HepG2 (cell line): ENCODE results near the gene LGALS3. TPM values are rescaled to one million over a fixed set of nuclear protein-coding genes. Genes with fewer than 3 reads are reported as not detected.

ENCODE experiments used
- CEBPG ChIP-seq: IDR thresholded peaks from 2 replicates; pipeline ENCODE4 v1.6.1; 2016
- DPF2 ChIP-seq: sonication (generic); formaldehyde crosslinking; IDR thresholded peaks from 2 replicates; pipeline ENCODE4 v1.4.0; 2020; ENCODE audit warnings: mild to moderate bottlenecking, low read depth, missing genetic modification reagents, borderline replicate concordance
- EZH2 ChIP-seq: conservative IDR thresholded peaks from 2 replicates; pipeline ENCODE4 v1.6.1; 2012; ENCODE audit warnings: mild to moderate bottlenecking, low read depth, low read length, moderate library complexity
- FOSL2 ChIP-seq: sonication (generic); formaldehyde crosslinking; IDR thresholded peaks from 2 replicates; pipeline ENCODE4 v1.4.0; 2020; ENCODE audit warnings: missing genetic modification reagents
- HCFC1 ChIP-seq: fragments of 150-350 bp; IDR thresholded peaks from 2 replicates; pipeline ENCODE4 v1.6.1; 2014; ENCODE audit warnings: low read depth, low read length
- HOXA3 ChIP-seq: sonication (generic); formaldehyde crosslinking; IDR thresholded peaks from 2 replicates; pipeline ENCODE4 v1.5.0; 2020; ENCODE audit warnings: missing genetic modification reagents
- KDM4B ChIP-seq: sonication (generic); formaldehyde crosslinking; IDR thresholded peaks from 2 replicates; pipeline ENCODE4 v1.4.0; 2020; ENCODE audit warnings: missing genetic modification reagents
- PAX8 ChIP-seq: sonication (generic); formaldehyde crosslinking; IDR thresholded peaks from 2 replicates; pipeline ENCODE4 v1.8.0; 2022; ENCODE audit warnings: mild to moderate bottlenecking, missing genetic modification reagents, borderline replicate concordance
- PRPF4 ChIP-seq: fragments of 200-400 bp; formaldehyde crosslinking; IDR thresholded peaks from 2 replicates; pipeline ENCODE4 v1.6.1; 2016; ENCODE audit warnings: low read length, low read depth; ENCODE audit not compliant: poor library complexity, severe bottlenecking
- SAFB2 ChIP-seq: sonication (generic); formaldehyde crosslinking; IDR thresholded peaks from 2 replicates; pipeline ENCODE4 v1.5.1; 2020; ENCODE audit warnings: missing genetic modification reagents, low read depth, mild to moderate bottlenecking, borderline replicate concordance
- SOX6 ChIP-seq, 2 experiments: fragments of 450-650 bp in 1 of 2; sonication (generic) in 1 of 2; formaldehyde crosslinking in 1 of 2; IDR thresholded peaks; 2 replicates each; pipeline versions ENCODE4 v1.4.0 to v1.6.1; 2017 to 2020; ENCODE audit warnings: antibody characterized with exemption in 1 of 2, mild to moderate bottlenecking in 1 of 2, missing genetic modification reagents in 1 of 2
- ZBTB42 ChIP-seq: sonication (generic); formaldehyde crosslinking; IDR thresholded peaks from 2 replicates; pipeline ENCODE4 v1.5.0; 2020; ENCODE audit warnings: mild to moderate bottlenecking, missing genetic modification reagents
- ZMYM3 ChIP-seq: sonication (generic); formaldehyde crosslinking; IDR thresholded peaks from 2 replicates; pipeline ENCODE4 v1.5.1; 2020; ENCODE audit warnings: mild to moderate bottlenecking, missing genetic modification reagents
- ZNF230 ChIP-seq: sonication (generic); formaldehyde crosslinking; IDR thresholded peaks from 2 replicates; pipeline ENCODE4 v1.4.0; 2020; ENCODE audit warnings: mild to moderate bottlenecking, missing genetic modification reagents
- ZNF24 ChIP-seq: fragments of 450-650 bp; IDR thresholded peaks from 2 replicates; pipeline ENCODE4 v1.6.1; 2017; ENCODE audit warnings: antibody characterized with exemption, mild to moderate bottlenecking
- ZNF547 ChIP-seq: sonication (generic); formaldehyde crosslinking; IDR thresholded peaks from 2 replicates; pipeline ENCODE4 v1.5.1; 2020; ENCODE audit warnings: mild to moderate bottlenecking, missing genetic modification reagents
- ZNF598 ChIP-seq: sonication (generic); formaldehyde crosslinking; IDR thresholded peaks from 2 replicates; pipeline ENCODE4 v1.5.1; 2020; ENCODE audit warnings: mild to moderate bottlenecking, missing genetic modification reagents, borderline replicate concordance
- ZNF629 ChIP-seq: sonication (generic); formaldehyde crosslinking; conservative IDR thresholded peaks from 2 replicates; pipeline ENCODE4 v1.5.0; 2020; ENCODE audit warnings: missing genetic modification reagents
- ZSCAN21 ChIP-seq: sonication (generic); formaldehyde crosslinking; IDR thresholded peaks from 2 replicates; pipeline ENCODE4 v1.8.0; 2022; ENCODE audit warnings: mild to moderate bottlenecking, missing genetic modification reagents, moderate library complexity, borderline replicate concordance
- ZSCAN22 ChIP-seq: sonication (generic); formaldehyde crosslinking; IDR thresholded peaks from 2 replicates; pipeline ENCODE4 v1.4.0; 2020; ENCODE audit warnings: mild to moderate bottlenecking, missing genetic modification reagents
- ZSCAN30 ChIP-seq: sonication (generic); formaldehyde crosslinking; IDR thresholded peaks from 2 replicates; pipeline ENCODE4 v1.5.0; 2020; ENCODE audit warnings: mild to moderate bottlenecking, missing genetic modification reagents
- polyA plus RNA-seq, 8 experiments: library from polyadenylated mRNA; depleted of rRNA in 3 of 8; stranded (reverse) in 7 of 8; unstranded in 1 of 8; fragments of >200 nt; fragmentation: Illumina TruSeq in 4 of 8; extraction: Trizol in 4 of 8; gene quantifications; 2 replicates each; pipeline versions ENCODE4 v1.2.1 to v1.2.3, GENCODE V29; 2011 to 2016; ENCODE audit warnings: low read depth in 4 of 8, missing spikeins in 1 of 8, mixed read lengths in 1 of 8; ENCODE audit not compliant: insufficient read depth in 1 of 8
- total RNA-seq, 5 experiments: library from RNA; depleted of rRNA; stranded (reverse); fragments of >200 nt; fragmentation: Illumina TruSeq; extraction: Trizol; gene quantifications; 2 replicates each; pipeline ENCODE4 v1.2.3, GENCODE V29; 2016; ENCODE audit warnings: low read depth in 1 of 5
- TF ChIP-seq, protein P1 (sequence below): sonication (generic); formaldehyde crosslinking; IDR thresholded peaks from 2 replicates; pipeline ENCODE4 v1.4.0; 2020; ENCODE audit warnings: missing genetic modification reagents
- TF ChIP-seq, protein P2 (sequence below): IDR thresholded peaks from 2 replicates; pipeline ENCODE4 v1.6.1; 2016; ENCODE audit warnings: missing compliant biosample characterization, missing genetic modification reagents, borderline replicate concordance
- TF ChIP-seq, protein P3 (sequence below): sonication (generic); formaldehyde crosslinking; IDR thresholded peaks from 2 replicates; pipeline ENCODE4 v1.5.0; 2020; ENCODE audit warnings: mild to moderate bottlenecking, missing genetic modification reagents

Gene LGALS3
- total and polyA plus RNA-seq, 2 of the 13 experiments (the other 11 are each of a cell fraction or from before 2014, with no cell fraction given) = 5.0 to 97.4 TPM

DNA sequence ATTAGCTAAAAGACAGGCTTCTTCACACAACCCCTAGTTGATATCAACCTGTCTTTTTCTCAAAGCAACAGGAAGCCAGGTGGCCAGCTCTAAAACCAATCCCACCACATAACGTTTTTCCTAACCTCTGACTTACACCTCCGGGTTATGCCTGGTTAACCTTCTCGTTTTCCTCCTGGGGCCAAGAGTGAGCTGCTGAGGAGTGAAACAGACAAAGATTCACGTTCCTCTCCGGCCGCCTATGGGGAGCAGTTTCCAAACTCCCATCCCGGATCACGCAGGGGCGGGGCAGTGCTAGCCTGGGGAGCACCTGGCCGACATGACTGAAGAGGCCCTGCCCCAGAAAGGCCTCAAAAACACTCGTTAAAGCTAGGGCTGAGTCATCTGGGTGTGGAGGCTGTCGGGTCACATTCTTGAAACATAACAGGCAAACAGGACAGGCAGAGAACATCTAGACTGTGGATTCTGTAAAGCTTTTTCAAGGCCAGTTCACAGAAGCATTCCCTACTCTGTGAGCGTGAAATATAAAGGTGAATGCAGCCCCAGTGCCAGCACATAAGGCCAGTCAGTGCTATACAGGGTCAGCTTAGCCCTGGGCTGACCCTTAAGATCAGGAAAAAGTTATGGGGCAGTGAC is 25.9 kb upstream of the LGALS3 start (continued):
- TF ChIP-seq ZMYM3 (CRISPR knock-in tag) (peak; percentile 70), ZNF629 (CRISPR knock-in tag) (peak; percentile 22; the same call in 1 of the 2 replicates), EZH2 (no peak), PAX8 (CRISPR knock-in tag) (no peak), ZSCAN21 (CRISPR knock-in tag) (peak; percentile 82), ZSCAN30 (CRISPR knock-in tag) (no peak), FOSL2 (CRISPR knock-in tag) (peak; percentile 99), ZNF230 (no peak), ZNF24 (no peak), ZNF598 (CRISPR knock-in tag) (peak; percentile 76; the same call in 1 of the 2 replicates), DPF2 (CRISPR knock-in tag) (peak; percentile 87), PRPF4 (no peak), ZSCAN22 (CRISPR knock-in tag) (no peak), SOX6 (IDR thresholded peaks at IDR 0.05) (no peak), SOX6 (CRISPR knock-in tag; IDR thresholded peaks at IDR 0.05) (peak; percentile 83), ZBTB42 (CRISPR knock-in tag) (no peak), HCFC1 (no peak), CEBPG (CRISPR knock-in tag) (peak; percentile 39; the same call in 1 of the 2 replicates), SAFB2 (no peak), KDM4B (CRISPR knock-in tag) (peak; percentile 67; the same call in 1 of the 2 replicates), ZNF547 (peak; percentile 80), HOXA3 (CRISPR knock-in tag) (peak; percentile 91)
- TF ChIP-seq, protein P1, sequence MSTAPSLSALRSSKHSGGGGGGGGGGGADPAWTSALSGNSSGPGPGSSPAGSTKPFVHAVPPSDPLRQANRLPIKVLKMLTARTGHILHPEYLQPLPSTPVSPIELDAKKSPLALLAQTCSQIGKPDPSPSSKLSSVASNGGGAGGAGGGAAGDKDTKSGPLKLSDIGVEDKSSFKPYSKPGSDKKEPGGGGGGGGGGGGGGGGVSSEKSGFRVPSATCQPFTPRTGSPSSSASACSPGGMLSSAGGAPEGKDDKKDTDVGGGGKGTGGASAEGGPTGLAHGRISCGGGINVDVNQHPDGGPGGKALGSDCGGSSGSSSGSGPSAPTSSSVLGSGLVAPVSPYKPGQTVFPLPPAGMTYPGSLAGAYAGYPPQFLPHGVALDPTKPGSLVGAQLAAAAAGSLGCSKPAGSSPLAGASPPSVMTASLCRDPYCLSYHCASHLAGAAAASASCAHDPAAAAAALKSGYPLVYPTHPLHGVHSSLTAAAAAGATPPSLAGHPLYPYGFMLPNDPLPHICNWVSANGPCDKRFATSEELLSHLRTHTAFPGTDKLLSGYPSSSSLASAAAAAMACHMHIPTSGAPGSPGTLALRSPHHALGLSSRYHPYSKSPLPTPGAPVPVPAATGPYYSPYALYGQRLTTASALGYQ (CRISPR knock-in tag) = peak; percentile 50; the same call in 1 of the 2 replicates
- TF ChIP-seq, protein P2, sequence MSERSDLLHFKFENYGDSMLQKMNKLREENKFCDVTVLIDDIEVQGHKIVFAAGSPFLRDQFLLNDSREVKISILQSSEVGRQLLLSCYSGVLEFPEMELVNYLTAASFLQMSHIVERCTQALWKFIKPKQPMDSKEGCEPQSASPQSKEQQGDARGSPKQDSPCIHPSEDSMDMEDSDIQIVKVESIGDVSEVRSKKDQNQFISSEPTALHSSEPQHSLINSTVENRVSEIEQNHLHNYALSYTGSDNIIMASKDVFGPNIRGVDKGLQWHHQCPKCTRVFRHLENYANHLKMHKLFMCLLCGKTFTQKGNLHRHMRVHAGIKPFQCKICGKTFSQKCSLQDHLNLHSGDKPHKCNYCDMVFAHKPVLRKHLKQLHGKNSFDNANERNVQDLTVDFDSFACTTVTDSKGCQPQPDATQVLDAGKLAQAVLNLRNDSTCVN (CRISPR knock-in tag) = peak; percentile 93
- TF ChIP-seq, protein P3, sequence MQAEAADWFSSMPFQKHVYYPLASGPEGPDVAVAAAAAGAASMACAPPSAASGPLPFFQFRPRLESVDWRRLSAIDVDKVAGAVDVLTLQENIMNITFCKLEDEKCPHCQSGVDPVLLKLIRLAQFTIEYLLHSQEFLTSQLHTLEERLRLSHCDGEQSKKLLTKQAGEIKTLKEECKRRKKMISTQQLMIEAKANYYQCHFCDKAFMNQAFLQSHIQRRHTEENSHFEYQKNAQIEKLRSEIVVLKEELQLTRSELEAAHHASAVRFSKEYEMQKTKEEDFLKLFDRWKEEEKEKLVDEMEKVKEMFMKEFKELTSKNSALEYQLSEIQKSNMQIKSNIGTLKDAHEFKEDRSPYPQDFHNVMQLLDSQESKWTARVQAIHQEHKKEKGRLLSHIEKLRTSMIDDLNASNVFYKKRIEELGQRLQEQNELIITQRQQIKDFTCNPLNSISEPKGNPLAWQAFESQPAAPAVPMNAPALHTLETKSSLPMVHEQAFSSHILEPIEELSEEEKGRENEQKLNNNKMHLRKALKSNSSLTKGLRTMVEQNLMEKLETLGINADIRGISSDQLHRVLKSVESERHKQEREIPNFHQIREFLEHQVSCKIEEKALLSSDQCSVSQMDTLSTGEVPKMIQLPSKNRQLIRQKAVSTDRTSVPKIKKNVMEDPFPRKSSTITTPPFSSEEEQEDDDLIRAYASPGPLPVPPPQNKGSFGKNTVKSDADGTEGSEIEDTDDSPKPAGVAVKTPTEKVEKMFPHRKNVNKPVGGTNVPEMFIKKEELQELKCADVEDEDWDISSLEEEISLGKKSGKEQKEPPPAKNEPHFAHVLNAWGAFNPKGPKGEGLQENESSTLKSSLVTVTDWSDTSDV (CRISPR knock-in tag) = 0 out of 2 replicates have a peak, but pooled peaks have one; percentile 29
